Neural progenitor cell (in vitro differentiated cells): ENCODE data around the gene FAM32A. TPM values are rescaled to one million over a fixed set of nuclear protein-coding genes. Genes with fewer than 3 reads are reported as not detected.

ENCODE experiments used
- DNase-seq: peaks from one replicate; pipeline ENCODE4 v3.0.0-alpha.2; 2016; ENCODE audit warnings: low spot score
- H2AFZ ChIP-seq: fragments of 200-600 bp; sonication (generic); replicated peaks from 2 replicates; pipeline ENCODE4 v1.6.1; 2016; ENCODE audit warnings: antibody characterized with exemption
- H3F3A ChIP-seq: fragments of 200-600 bp; sonication (generic); 2 replicates; pipeline ENCODE4 v1.6.1; 2016; ENCODE audit warnings: antibody characterized with exemption, low read depth
- H3K27ac ChIP-seq: fragments of 200-600 bp; sonication (generic); 2 replicates; pipeline ENCODE4 v1.5.1; 2016; ENCODE audit warnings: mild to moderate bottlenecking
- H3K27me3 ChIP-seq: fragments of 200-600 bp; sonication (generic); 2 replicates; pipeline ENCODE4 v1.6.1; 2016; ENCODE audit warnings: mild to moderate bottlenecking, moderate library complexity
- H3K36me3 ChIP-seq: fragments of 200-600 bp; sonication (generic); 2 replicates; pipeline ENCODE4 v1.5.1; 2016
- H3K4me1 ChIP-seq: fragments of 200-600 bp; sonication (generic); 2 replicates; pipeline ENCODE4 v1.6.1; 2016; ENCODE audit warnings: mixed run types
- H3K4me2 ChIP-seq: fragments of 200-600 bp; sonication (generic); 2 replicates; pipeline ENCODE4 v1.6.1; 2016
- H3K4me3 ChIP-seq: fragments of 200-600 bp; sonication (generic); 2 replicates; pipeline ENCODE4 v1.5.1; 2016
- H3K79me2 ChIP-seq: fragments of 200-600 bp; sonication (generic); 2 replicates; pipeline ENCODE4 v1.6.1; 2016; ENCODE audit warnings: low read depth
- H3K9ac ChIP-seq: fragments of 200-600 bp; sonication (generic); 2 replicates; pipeline ENCODE4 v1.6.1; 2016
- H3K9me3 ChIP-seq: fragments of 200-600 bp; sonication (generic); 2 replicates; pipeline ENCODE4 v1.5.1; 2016; ENCODE audit warnings: low read depth
- H4K20me1 ChIP-seq: fragments of 200-600 bp; sonication (generic); 2 replicates; pipeline ENCODE4 v1.6.1; 2016; ENCODE audit warnings: low read depth
- H3K27ac Mint-ChIP-seq: 3 replicates; pipeline ENCODE4 v1.8.0; 2021; ENCODE audit warnings: mixed read lengths
- H3K27me3 Mint-ChIP-seq: 2 replicates; pipeline ENCODE4 v1.8.0; 2022; ENCODE audit warnings: low read depth, mild to moderate bottlenecking, inconsistent platforms, moderate library complexity, mixed read lengths; ENCODE audit not compliant: insufficient read depth
- H3K36me3 Mint-ChIP-seq: 3 replicates; pipeline ENCODE4 v1.8.0; 2021; ENCODE audit warnings: mixed read lengths
- H3K4me1 Mint-ChIP-seq: 3 replicates; pipeline ENCODE4 v1.8.0; 2021; ENCODE audit warnings: mixed read lengths
- H3K4me3 Mint-ChIP-seq: 3 replicates; pipeline ENCODE4 v1.8.0; 2021; ENCODE audit warnings: mild to moderate bottlenecking, moderate library complexity, mixed read lengths
- H3K9me3 Mint-ChIP-seq: 3 replicates; pipeline ENCODE4 v1.8.0; 2020; ENCODE audit warnings: mixed read lengths
- EZH2 ChIP-seq: fragments of 200-600 bp; sonication (generic); IDR thresholded peaks from 2 replicates; pipeline ENCODE4 v1.6.1; 2017; ENCODE audit warnings: antibody characterized with exemption, mild to moderate bottlenecking, moderate library complexity
- EZH2phosphoT487 ChIP-seq: fragments of 200-600 bp; sonication (generic); IDR thresholded peaks from 2 replicates; pipeline ENCODE4 v1.6.1; 2017; ENCODE audit warnings: antibody characterized with exemption
- total RNA-seq: library from RNA; depleted of rRNA; stranded (reverse); fragments of >200 nt; gene quantifications from 2 replicates; pipeline ENCODE4 v1.2.3, GENCODE V29; 2015; ENCODE audit warnings: low replicate concordance
- TF ChIP-seq, protein P1 (sequence below): fragments of 200-600 bp; sonication (generic); IDR thresholded peaks from 2 replicates; pipeline ENCODE4 v1.5.1; 2017; ENCODE audit warnings: antibody characterized with exemption, mild to moderate bottlenecking

FAM32A gene
- total RNA-seq, 1 donor from 2014 or later: 139 TPM

GRCh38 chr19:16139752-16140151, 45.5 kb upstream of the FAM32A start:
- peaks cover 2% of the 10 kb centered on the region for H3K27me3 Mint-ChIP-seq

GRCh38 chr19:16141043-16141442, 44.2 kb upstream of the FAM32A start:
- H3K79me2 ChIP-seq: no peaks in the 10 kb centered on the region
- Mint-ChIP-seq H3K27me3 (peaks cover 2% of the 10 kb centered on the region), H3K4me1 (no peaks in the 10 kb centered on the region), H3K4me3 (no peak overlapping the region), H3K36me3 (no peaks in the 10 kb centered on the region), H3K9me3 (no peaks in the 10 kb centered on the region), H3K27ac (no peak overlapping the region)
- H3K9me3 ChIP-seq: no peaks in the 10 kb centered on the region
- no peaks in the 10 kb centered on the region for H3K27me3 ChIP-seq
- no peak overlapping the region for H3K4me3 ChIP-seq
- no peak overlapping the region for H3K27ac ChIP-seq
- no peaks in the 10 kb centered on the region for H3K36me3 ChIP-seq
- DNase-seq: no peak
- H3K4me1 ChIP-seq: no peaks in the 10 kb centered on the region
- H4K20me1 ChIP-seq: no peaks in the 10 kb centered on the region
- H3K4me2 ChIP-seq: no peak overlapping the region
- H2AFZ ChIP-seq: no peak overlapping the region
- TF ChIP-seq, protein P1, sequence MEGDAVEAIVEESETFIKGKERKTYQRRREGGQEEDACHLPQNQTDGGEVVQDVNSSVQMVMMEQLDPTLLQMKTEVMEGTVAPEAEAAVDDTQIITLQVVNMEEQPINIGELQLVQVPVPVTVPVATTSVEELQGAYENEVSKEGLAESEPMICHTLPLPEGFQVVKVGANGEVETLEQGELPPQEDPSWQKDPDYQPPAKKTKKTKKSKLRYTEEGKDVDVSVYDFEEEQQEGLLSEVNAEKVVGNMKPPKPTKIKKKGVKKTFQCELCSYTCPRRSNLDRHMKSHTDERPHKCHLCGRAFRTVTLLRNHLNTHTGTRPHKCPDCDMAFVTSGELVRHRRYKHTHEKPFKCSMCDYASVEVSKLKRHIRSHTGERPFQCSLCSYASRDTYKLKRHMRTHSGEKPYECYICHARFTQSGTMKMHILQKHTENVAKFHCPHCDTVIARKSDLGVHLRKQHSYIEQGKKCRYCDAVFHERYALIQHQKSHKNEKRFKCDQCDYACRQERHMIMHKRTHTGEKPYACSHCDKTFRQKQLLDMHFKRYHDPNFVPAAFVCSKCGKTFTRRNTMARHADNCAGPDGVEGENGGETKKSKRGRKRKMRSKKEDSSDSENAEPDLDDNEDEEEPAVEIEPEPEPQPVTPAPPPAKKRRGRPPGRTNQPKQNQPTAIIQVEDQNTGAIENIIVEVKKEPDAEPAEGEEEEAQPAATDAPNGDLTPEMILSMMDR: no peak
- TF ChIP-seq EZH2phosphoT487 (no peak), EZH2 (no peak)
- H3F3A ChIP-seq: no peaks in the 10 kb centered on the region
- H3K9ac ChIP-seq: no peak overlapping the region

More at GRCh38 chr19:16139752-16140151, 45.5 kb upstream of the FAM32A start:
- no peak overlapping the region for H3K27ac Mint-ChIP-seq
- H3K36me3 Mint-ChIP-seq: peaks cover 4% of the 10 kb centered on the region
- Histone ChIP-seq H3K27me3 (no peaks in the 10 kb centered on the region), H3K4me1 (no peaks in the 10 kb centered on the region), H3K9ac (no peak overlapping the region), H3K27ac (no peak overlapping the region), H4K20me1 (no peaks in the 10 kb centered on the region), H3K36me3 (no peaks in the 10 kb centered on the region), H3F3A (no peaks in the 10 kb centered on the region), H3K79me2 (no peaks in the 10 kb centered on the region), H3K4me3 (no peak overlapping the region), H3K4me2 (no peak overlapping the region), H3K9me3 (no peaks in the 10 kb centered on the region), H2AFZ (no peak overlapping the region)
- H3K4me1 Mint-ChIP-seq: no peaks in the 10 kb centered on the region
- no peak for DNase-seq
- no peak overlapping the region for H3K4me3 Mint-ChIP-seq
- TF ChIP-seq, protein P1: no peak
- TF ChIP-seq EZH2: no peak
- TF ChIP-seq EZH2phosphoT487: no peak
- H3K9me3 Mint-ChIP-seq: no peaks in the 10 kb centered on the region

DNA sequence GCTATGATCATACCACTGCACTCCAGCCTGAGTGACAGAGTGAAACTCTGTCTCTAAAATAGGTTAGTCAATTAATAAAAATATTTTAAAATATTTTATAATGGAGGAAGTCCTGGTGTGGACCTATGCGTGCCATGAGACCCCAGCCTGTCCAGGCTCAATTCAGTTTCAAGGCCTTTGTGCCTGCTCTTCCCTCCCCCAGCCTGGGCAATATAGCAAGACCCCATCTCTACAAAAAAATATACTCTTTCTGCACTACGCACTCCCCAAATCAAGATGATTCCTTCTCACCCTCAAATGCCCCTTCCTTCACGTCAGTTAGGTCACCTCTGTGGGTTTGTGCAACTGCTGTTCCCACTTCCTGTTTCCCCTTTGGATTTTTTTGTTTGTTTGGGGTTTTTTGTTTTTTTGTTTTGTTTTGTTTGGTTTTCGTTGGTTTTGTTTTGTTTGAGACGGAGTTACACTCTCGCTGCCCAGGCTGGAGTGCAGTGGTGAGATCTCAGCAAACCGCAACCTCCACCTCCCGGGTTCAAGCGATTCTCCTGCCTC, 43.1 kb upstream of the FAM32A start:
- Mint-ChIP-seq H3K27me3 (peaks cover 4% of the 10 kb centered on the region), H3K9me3 (no peaks in the 10 kb centered on the region), H3K36me3 (no peaks in the 10 kb centered on the region), H3K27ac (no peak overlapping the region), H3K4me1 (no peaks in the 10 kb centered on the region), H3K4me3 (no peak overlapping the region)
- no peaks in the 10 kb centered on the region for H3F3A ChIP-seq
- no peaks in the 10 kb centered on the region for H3K27me3 ChIP-seq
- H3K4me3 ChIP-seq: no peak overlapping the region
- H3K4me1 ChIP-seq: no peaks in the 10 kb centered on the region
- no peaks in the 10 kb centered on the region for H4K20me1 ChIP-seq
- H3K4me2 ChIP-seq: no peak overlapping the region
- no peak overlapping the region for H2AFZ ChIP-seq
- H3K79me2 ChIP-seq: no peaks in the 10 kb centered on the region
- H3K36me3 ChIP-seq: no peaks in the 10 kb centered on the region
- no peak overlapping the region for H3K9ac ChIP-seq
- TF ChIP-seq EZH2phosphoT487 (no peak), EZH2 (no peak)
- TF ChIP-seq, protein P1: no peak
- no peaks in the 10 kb centered on the region for H3K9me3 ChIP-seq
- no peak overlapping the region for H3K27ac ChIP-seq
- no peak for DNase-seq
